Stimulated activated CD8-positive, alpha-beta memory T cell treated with anti-CD3 and anti-CD28 coated beads, Interleukin-7, amount 100 ng/mL, for 24 hours (primary cell): ENCODE results near the gene MAP3K4.

ENCODE experiments used
- DNase-seq: peaks from one replicate; pipeline ENCODE4 v3.0.0-alpha.2; 2020; ENCODE audit warnings: low read depth

The MAP3K4 gene, protein sequence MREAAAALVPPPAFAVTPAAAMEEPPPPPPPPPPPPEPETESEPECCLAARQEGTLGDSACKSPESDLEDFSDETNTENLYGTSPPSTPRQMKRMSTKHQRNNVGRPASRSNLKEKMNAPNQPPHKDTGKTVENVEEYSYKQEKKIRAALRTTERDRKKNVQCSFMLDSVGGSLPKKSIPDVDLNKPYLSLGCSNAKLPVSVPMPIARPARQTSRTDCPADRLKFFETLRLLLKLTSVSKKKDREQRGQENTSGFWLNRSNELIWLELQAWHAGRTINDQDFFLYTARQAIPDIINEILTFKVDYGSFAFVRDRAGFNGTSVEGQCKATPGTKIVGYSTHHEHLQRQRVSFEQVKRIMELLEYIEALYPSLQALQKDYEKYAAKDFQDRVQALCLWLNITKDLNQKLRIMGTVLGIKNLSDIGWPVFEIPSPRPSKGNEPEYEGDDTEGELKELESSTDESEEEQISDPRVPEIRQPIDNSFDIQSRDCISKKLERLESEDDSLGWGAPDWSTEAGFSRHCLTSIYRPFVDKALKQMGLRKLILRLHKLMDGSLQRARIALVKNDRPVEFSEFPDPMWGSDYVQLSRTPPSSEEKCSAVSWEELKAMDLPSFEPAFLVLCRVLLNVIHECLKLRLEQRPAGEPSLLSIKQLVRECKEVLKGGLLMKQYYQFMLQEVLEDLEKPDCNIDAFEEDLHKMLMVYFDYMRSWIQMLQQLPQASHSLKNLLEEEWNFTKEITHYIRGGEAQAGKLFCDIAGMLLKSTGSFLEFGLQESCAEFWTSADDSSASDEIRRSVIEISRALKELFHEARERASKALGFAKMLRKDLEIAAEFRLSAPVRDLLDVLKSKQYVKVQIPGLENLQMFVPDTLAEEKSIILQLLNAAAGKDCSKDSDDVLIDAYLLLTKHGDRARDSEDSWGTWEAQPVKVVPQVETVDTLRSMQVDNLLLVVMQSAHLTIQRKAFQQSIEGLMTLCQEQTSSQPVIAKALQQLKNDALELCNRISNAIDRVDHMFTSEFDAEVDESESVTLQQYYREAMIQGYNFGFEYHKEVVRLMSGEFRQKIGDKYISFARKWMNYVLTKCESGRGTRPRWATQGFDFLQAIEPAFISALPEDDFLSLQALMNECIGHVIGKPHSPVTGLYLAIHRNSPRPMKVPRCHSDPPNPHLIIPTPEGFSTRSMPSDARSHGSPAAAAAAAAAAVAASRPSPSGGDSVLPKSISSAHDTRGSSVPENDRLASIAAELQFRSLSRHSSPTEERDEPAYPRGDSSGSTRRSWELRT (N-terminal part only)

DNA sequence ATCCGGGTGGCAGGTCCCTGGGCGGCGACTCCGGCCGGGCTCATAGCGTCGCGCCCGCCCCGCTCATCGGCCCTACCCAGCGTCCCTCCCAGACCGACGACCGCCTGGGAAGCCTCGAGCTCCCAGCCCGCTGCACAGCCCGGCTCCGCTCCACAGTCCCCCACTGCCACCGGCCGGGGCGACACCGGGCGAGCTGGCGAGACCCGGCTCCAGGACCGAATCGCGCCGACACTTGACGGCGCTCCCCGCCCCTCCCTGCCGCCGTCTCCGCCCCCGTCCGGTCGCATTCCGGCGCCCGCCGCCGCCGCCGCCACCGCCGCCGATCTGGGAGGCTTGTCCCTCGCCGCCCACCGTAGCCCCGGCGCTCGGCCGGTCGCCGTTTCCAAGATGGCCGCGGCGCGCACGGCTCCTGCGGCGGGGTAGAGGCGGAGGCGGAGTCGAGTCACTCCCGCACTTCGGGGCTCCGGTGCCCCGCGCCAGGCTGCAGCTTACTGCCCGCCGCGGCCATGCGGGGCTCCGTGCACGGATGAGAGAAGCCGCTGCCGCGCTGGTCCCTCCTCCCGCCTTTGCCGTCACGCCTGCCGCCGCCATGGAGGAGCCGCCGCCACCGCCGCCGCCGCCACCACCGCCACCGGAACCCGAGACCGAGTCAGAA, at the start of gene MAP3K4:
MAP3K4 (plus strand) TSS at position 364 of the 655 bp plus-strand sequence; CDS start at position 527, 163 bp downstream.
- peak; percentile 67 for DNase-seq

DNA sequence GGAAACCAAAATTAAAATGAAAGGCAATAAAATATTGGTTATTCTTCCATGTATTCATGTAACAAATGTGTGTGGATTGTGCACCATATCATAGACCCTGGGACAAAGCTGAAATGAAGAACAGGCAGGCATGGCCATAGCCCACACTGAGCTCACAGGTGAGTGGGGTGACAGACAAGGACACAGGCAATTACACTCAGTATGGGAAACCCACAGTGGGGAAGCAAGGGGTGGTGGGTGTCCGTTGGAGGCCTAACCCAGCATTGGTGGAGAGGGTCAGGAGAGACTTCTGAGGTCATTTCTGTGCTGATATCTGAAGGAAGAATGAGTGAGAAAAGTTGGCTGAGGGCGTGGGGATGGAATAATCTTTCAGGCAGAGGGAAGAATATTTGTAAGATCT, 47.6 kb upstream of the MAP3K4 start:
- no peak for DNase-seq

DNA sequence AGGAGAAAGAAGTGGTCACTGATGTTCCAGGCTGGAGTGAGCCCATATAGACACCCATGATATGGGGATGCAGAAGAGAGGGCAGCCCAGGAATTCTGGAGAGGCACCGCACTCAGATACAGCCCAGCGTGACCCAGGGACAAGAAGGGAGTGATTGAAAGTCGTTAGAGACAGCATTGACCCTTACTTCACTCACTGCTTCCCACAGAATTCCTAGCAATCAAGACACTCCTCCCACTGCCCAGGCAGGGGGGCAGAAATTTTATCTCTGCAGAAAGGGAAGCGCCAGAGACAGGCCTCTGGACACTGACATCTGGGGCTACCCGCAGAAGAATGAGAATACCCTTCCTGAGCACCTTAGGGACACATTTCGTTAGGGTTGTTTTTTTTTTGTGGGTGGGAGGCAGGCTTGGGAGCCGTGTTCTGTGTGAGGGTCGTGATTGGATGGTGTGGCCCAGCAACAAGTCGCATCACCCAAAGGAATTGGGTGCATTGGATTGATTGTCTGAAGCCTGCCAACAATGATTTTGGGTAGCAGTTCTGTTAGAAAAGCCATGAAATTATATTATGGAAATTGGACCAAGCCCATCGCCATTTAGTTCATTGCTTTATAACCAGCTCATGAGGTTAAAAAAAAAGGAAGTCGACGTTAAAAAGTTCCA, 45.9 kb upstream of the MAP3K4 start:
- DNase-seq, result no peak

DNA sequence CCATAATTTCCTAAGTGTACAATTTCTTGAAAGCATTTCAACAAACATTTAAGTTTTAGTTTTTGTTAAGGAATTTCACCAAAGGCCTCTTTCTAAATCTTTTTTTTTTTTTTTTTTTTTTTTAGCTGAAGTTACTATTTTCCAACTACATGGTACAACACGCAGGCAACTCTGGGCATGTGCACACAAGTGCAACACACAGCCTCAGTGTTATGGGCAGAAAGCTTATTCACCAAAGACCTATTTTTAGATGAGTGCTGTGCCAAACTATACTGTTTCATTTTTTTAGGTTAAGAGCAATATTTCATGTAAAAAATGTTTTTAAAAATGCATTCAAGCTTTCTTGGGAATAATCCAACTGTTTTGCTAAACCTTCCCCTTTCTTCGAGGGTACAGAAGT, 42.0 kb upstream of the MAP3K4 start:
- no peak for DNase-seq

DNA sequence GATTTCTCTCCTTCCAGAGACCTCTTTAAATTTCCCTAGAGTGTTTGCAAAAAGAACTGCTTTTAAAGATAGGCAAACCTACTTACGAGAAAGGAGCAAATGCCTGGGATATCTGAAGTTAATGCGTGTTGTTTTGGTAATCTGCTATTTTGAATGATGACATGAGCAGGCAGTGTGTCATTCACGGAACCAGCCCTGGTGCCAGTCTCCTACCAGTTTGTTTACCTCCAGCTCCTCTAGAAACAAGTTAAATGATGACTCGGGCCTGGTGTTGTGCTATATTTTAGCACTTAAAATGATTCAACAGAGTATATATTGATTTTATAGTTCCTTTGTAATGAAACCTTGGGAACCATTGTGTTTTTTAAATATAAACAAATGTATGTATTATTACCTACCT, 41.1 kb upstream of the MAP3K4 start:
- no peak for DNase-seq

DNA sequence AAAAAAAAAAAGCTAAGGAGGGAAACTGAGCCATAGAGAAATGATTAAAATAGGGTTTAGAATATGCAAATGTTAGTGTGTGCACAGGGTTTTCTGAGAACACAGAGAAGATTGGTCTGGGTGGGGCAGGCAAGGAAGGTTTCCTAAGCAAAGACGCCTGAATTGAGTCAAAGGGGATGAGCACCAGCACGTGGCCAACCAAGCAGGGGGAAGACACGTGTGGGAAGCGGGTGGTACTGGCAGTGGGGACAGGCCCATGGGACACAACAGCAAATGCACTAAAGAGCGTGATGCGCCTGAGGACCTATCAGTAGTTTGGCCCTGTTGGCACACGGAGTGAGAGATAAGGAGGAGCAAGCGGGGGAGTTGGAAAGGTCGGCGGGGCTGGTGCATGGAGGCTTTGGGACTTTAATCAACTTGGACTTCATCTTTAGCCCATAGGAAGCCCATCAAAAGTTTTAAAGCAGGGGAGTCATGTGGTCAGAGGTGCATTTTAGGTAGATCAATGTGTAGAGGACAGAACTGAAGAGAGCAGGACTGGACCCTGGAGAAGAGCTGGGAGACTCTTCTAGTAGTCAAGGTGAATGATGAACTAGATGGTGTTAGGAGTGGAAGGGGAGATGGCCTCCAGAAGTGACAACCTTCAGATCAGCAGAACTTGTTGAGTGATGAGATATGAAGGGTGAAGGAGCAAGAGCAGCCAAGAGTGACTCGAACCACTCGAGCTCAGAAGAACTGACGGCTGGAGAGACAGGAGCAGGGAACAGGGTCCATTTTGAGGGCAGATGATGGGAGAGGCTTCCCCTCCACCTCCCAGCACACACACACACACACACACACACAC, 40.2 kb upstream of the MAP3K4 start:
- DNase-seq, result no peak

DNA sequence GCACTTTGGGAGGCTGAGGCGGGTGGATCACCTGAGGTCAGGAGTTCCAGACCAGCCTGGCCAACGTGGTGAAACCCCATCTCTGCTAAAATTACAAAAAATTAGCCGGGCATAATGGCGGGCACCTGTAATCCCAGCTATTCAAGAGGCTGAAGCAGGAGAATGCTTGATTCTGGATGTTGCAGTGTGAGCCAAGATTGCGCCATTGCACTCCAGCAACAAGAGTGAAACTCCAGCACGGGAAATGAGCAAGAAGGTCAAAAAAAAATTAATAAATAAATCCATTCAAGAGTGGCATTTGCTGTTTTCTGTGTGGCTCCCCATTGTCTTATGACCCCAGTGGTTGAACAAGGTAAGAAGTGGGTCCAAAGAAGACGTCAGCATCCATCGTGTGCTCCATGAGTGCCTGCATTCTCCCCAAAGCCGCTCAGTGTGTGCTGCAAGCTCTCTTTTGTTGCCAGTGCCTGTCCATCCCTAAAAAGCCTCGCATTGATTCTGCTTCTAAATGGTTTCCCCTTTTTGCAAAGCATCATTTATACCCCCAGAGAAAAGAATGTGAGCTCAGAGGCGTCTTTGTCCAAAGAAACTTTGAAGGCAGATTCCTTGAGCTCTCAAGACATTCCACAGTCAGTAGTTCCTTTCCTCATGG, 38.8 kb upstream of the MAP3K4 start:
- no peak for DNase-seq

DNA sequence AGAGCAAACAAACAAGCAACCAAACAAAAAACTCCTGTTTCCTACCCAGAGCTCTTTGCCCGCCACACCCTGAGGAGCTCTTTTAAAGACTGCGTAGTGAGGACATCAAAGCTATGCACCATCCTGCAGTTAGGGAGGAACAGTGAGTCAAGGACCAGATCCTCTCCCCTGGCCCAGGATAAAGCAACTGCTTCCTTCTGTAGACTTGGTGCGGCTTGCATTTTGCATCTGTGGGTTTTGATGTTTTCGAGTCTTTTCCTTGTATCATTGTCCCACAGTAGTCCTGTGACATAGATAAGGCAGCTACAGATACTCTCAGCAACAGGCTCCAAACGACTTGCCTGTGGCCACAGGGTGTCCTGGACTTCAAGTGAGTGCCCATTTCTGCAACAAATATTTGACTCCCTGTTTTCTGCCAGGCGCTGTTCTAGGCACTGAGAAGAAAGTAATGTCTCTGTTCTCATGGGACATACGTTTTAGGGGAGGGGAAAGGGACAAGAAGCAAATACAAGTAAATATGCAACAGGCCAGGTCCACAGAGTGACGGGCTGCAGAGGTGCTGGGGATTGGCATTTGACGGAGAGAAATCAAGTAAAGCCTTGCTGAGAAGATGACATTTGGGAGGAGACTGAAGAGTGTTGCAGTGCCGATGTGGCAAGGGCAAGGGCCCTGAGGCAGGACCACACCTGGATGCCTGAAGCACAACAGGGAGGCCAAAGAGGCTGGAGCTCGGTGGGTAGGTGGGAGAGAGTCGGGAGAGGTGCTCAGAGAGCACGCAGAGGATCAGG, 35.9 kb upstream of the MAP3K4 start:
- no peak for DNase-seq

DNA sequence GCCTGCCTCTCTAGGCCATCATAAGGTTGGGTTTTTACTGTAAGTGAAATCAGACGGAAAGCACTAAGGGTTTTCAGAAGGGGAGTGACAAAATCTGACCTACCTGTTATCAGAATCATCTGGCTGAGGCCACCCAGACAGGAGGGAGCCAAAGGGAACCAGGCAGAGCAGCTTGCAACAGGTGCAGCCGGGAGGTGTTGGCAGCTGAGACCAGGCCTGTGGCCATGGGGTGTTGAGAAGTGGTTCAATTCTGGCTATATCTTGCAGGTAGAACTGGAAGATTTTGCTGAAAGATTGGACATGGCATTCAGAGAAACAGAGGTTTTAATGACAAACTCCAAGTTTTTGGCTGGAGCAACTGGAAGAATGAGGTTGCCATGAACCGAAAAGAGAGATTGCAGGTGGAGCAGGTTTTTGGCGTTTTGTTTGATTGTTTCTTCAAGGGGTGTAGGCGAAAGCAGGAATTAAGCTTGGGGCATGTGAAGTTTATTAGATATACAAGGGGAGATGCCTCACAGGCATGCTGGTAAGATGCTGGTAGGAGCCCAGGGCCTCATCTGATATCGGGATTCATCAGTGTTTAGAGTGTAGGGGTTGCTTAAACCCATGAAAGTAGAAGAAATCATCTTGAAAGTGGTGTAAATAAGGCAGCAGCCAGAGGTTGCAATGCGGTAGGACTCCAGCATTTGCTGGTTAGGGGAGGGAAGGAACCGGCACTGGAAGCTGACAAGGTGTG, 35.1 kb upstream of the MAP3K4 start:
- DNase-seq, result no peak

DNA sequence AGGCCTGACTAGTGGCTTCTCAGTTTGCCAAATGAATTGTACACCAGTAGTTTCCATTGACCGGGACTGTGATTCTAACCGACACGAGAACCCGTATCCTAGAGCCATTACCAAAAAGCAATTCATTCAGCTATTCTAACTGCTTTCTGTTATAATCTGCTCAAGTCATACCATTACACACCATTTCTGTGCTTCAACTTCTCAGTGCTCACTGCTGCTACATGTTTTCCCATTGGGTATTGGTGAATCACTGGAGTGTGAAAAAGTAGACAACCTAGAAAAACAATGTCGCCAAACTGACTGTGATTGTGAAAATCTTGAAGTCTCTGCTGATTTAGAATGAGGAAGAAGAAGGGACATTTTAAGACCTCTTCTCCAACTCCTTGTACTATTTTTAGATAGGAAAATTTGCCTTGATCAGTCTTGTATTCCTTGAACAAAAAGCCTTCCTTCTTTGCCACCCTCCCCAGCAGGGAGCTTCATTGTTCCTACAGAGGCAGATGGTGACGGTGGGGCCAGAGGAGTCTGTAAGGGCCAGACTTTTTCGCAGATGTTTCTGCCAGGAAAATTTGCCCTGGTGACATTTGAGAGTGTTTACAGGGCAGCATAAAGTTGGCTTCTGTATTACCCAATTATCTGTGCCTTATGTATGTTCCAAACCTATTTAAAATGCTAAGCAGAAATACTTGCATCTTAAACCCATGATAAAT, 31.7 kb upstream of the MAP3K4 start:
- DNase-seq, result no peak

DNA sequence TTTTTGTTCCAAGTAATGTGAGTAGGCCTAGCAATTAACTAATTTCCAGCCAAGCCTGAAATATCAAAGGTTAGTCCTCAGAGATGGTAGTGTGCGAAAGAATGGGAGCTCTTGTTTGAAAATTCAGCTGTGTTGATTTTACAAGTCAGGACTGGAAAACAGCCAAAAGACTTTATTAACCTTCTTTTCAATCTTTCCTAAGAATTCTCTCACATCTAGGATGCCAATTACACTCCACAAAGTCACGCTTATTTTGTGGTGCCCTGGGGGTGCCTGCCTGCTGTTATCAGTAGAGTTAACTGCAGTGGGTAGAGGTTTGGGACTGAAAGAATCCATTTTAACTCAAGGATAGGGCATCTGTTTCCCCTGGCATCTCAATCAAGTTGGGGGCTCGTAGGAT, 30.7 kb upstream of the MAP3K4 start:
- no peak for DNase-seq

DNA sequence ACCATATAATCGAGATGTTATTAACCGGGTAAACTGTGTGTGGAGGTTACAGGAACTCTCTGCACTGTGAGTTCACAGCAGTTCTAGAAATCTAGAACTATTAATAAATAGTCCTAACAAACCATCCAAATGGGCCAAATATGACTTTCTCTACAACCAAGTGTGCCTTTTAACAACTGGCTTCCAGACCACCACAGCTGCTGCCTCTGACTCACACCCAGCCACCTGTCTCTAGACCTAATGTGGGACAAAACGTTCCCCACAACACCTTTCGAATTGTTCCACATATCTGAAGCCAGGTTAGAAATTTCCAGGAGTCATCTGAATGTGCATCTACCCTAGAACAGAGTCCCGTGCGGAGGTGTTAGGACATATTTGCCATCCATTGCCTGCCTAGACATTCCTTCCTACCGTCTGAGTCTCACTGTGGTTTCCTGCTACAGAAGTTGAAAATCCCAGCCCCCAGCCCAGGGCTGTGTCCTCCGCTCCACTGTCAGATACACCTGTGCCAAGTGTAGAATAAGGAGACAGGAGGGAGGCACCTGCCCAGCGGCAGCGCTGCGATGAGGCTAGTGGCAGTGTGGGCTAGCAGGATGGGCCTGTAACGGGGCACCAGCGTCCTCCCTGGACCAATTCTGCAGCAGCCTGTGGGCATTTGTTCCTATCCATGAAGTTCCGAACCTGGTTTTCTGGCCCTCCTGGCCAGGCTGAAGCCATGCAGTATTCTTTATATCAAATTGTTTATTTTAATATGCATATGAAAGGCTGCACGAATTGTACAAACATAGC, 28.5 kb upstream of the MAP3K4 start:
- no peak for DNase-seq

DNA sequence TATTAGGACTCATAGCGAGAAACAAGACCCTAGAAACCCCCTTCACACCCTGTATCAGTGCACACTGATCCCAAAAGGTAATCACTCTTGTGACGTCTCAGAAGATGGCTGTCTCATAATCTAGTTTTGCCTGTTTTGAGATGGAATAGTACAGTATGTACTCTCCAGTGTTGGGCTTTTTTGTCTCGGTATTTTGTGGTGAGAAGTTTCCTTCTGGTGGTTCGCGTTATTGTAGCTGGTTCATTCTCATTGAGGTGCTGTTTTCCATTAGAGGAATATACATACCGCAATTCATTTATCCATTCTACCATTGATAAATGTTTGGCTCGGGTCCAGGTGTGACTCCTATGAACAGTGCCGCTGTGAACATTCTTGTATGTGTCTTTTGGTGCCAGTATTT, 27.9 kb upstream of the MAP3K4 start:
- DNase-seq, result no peak

DNA sequence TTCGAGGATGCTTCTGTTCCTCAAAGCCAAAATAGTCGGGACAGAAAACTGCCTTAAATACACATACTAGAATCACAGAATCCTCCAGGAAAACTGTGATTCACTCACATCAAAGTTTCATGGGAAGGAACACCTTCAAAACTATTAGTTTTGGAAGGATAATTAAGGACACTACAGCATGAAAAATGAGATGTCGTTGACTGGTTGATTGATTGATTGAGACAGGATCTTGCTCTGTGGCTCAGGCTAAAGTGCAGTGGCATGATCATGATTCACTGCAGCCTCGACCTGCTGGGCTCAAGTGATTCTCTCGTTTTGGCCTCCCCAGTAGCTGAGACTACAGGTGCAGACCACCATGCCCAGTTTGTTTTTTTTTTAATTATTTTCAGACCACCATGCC, 25.7 kb upstream of the MAP3K4 start:
- DNase-seq, result no peak

DNA sequence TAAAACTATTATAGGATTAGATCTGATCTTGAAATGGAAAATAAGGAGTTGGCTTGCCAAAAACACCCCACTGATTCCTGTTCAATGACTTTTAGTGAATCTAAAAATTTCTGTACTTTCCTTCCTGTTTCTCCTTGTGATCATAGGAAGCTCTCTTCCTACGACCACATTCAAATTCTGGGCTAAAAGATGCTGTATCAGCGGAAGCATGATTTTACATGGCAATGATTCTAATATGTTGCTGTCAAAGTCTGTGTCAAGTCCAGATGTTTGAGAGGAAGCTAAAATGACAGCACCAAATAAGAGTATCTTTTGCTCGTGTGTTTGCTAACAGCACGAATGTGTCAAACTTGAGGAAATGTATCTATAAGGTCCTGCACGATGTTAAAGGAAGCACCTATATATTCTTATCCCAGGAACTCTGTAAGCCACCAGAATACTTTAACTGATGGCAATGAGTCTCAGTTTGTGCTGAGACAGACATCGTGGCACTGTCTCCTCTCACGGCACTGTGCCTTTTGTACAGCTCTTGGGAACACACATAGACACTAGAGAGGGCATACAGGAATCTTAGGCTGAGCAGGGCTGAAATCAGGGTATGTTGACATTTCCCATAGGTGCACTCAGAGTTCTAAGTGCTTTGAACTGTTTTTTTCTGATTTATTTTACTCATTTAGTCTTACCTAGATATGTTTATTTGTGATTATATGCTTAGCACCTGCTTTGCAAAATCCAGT, 24.9 kb upstream of the MAP3K4 start:
- DNase-seq, result no peak

DNA sequence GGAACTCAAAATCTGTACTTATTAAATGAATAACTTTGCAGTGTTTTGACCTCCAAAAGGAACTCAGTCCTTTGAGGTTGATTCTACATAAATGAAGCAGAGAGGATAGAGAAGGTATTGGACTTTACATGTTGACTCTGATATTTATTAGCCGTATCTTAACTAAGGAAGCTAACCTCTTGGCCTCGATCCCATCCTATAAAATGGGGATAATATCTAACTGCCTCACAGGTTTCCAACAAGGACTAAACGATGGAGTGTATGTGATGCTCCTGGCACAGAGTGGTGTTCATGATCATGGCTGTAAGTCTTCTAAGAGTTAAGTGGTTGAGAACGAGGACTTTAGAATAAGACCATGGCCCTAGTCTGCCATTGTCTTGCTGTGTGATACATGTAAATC, 24.2 kb upstream of the MAP3K4 start:
- no peak for DNase-seq
